COR-L47 (cell line): ENCODE measurements around the gene KRTAP1-3.
"Not testable (repeated sequence)": the region's sequence is repeated elsewhere in the genome, so short reads cannot be mapped to it uniquely, and the experiment has no call there.

Source experiments
- DNase-seq: peaks from one replicate; lab custom pipeline; 2025; lab: John Stamatoyannopoulos, UW

The KRTAP1-3 gene

GRCh38 chr17:41009936-41010335, 24.7 kb downstream of the KRTAP1-3 start:
- DNase-seq: no peak

DNA sequence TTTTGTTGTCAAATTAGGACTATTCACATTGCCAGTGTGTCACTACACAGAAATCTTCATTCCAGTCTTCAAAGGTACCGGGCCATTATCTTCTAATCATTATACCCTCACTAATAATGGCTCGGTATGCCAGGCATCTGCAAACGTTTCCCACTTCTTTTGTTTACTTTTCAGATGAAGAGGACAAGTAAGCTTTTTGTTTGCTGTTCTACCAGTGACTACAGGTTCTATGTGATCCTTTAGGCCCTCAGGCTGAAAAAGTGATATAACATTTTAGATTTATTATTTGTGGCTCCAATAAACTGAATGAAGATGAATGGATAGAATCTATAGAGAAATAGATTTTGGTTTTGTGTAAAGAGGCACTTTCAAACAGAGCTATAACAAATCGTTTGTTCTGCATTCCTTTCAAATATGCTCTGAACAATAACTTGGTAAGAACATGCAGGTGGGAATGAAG, 25.3 kb downstream of the KRTAP1-3 start:
- DNase-seq: no peak

DNA sequence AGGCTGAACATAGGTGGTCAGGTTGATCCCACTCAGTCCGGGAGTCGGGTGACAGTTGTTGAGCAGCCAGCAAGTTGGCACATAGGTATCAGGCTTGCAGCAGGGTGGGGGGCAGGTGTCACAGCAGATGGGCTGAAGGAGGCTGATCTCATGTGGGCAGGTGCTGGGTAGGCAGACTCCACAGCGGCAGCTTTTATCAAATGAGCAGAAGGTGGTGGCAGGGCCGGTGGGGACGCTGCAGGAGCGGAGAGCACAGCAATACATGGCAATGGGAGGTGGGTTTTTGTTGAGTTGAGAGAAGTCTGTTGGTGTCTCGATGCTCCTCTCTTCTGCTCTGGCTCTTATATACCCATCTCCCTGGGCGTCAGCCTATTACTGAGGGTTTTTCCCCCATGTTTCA, 25.9 kb downstream of the KRTAP1-3 start, which contains the start of gene KRTAP3-1:
TSS of gene KRTAP3-1 (minus strand) at position 318 of the 400 bp plus-strand sequence. CDS start at position 264, 54 bp downstream.
- DNase-seq: no peak

GRCh38 chr17:41004397-41004796, 30.3 kb downstream of the KRTAP1-3 start:
- DNase-seq: no peak

DNA sequence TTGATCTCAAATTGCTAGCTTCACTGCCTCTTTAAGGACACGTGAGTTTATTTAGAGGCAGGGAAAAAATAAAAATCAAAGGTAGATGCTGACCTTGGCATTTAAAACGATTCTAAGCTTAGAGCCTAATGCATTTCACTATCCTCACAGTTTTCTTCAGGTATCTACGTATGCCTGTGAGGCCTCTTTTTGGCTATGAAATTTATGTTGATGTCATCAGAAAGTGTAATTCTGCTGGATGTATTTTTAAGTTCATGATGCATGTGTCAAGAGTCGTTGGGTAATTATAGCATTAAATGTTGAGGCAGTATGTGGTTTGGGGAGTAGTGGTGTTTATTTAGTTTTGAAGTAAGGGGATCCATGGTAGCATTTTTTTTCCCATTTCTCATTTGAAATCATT, 30.7 kb downstream of the KRTAP1-3 start:
- no peak for DNase-seq

DNA sequence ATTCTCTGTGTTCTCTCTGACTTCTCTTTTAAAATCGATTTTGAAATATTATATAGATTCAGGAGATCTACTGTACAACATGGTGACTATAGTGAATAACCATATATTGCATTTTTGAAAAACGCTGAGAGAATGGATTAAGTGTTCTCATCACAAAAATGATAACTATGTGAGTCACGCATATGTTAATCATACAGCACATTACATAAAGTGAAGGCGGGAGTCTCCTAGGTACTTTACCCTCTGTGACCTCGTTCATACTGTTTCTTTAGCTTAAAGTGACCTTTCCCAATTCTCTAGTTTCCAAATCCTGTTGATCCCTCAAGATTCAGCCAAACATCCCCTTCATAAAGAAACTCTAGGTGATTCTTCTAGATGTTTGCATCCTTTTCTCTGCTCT, 31.9 kb downstream of the KRTAP1-3 start:
- DNase-seq: no peak

- no peak for DNase-seq
These were observed 32.9 kb downstream of the KRTAP1-3 start for GRCh38 chr17:41001795-41002194.

DNA sequence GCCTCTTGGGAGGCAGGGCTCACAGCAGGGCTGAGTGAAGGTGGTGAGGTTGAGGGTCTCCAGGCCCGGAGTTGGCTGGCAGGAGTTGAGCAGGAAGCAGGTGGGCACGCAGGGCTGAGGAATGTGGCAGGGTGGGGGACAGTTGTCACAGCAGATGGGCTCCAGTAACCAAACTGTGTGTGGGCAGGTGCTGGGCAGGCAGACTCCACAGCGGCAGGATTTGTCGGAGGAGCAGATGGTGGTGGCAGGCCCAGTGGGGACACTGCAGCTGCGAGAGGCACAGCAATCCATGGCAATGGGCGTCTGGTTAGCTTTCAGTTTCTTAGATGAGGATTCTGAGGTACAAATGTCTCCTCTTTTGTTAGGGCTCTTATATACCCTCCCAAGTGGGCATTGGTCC, 35.1 kb downstream of the KRTAP1-3 start, which contains the start of gene KRTAP3-2:
TSS of gene KRTAP3-2 (minus strand) at position 344 of the 400 bp plus-strand sequence. CDS start at position 291, 53 bp downstream.
- DNase-seq: not testable (repeated sequence)

DNA sequence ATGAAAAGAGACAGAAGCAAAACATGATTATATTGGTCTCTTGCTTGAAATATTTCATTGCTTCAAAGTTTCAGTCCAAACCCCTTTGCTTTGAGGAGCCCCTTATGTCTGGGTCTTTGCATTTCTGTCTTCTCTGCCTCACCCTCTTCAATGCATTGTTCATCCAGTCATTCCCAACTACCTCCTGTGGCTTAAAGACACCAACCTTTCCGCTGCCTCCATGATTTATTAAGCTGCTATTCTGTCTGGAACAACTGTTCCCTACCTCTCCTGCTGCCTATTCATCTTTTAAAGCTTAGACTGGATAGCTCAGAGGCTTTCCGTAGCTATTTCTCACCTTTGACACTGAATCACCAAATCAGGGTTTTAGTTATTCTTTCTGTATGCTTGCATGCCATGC, 37.3 kb downstream of the KRTAP1-3 start:
- DNase-seq: no peak

DNA sequence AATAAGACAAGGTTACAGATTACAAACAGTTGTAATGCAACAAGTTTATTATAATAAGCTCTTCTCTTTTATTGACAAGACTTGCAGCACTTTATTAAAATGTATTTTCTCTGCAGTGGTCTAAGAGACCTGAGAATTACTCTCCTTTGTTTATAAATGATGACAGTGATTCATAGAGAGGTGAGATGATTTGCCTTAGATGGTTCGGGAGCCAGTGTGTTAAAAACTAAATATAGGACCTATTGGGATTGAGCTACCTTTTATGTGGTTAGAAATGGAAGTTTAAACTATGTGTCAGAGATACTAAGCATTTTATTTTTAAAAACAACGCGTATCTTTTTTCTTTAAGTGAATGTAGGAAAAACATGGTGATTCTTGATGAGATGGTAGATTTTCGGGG, 37.8 kb downstream of the KRTAP1-3 start:
- DNase-seq: no peak

GRCh38 chr17:40995116-40995515, 39.6 kb downstream of the KRTAP1-3 start:
- DNase-seq: no peak

GRCh38 chr17:40993839-40994238, 40.8 kb downstream of the KRTAP1-3 start, which contains the start of gene KRTAP3-3:
Gene KRTAP3-3 (minus strand): TSS chr17:40994164. CDS start chr17:40994097, 67 bp downstream.
- DNase-seq: no peak

- no peak for DNase-seq
These were observed 41.6 kb downstream of the KRTAP1-3 start for GRCh38 chr17:40993084-40993483.

DNA sequence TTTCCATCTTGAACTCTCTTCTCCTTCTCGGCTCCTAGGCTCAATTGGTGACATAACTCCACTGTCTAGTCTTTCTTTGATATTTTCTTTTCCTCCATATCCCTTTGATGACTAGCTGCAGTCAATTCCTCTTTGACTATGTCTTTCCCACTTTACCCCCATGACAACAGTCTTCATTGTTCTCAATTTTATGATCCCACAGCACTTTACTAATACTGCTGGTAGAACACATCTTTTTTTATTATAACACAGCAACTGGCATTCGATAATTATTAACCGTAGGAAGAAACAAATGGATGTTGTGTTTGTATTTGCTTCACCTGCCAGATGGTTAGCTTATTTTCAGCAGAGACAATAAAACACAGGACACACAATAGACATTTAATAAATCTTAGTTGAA, 42.0 kb downstream of the KRTAP1-3 start:
- DNase-seq: no peak

GRCh38 chr17:40986920-40987319, 47.8 kb downstream of the KRTAP1-3 start:
- no peak for DNase-seq

DNA sequence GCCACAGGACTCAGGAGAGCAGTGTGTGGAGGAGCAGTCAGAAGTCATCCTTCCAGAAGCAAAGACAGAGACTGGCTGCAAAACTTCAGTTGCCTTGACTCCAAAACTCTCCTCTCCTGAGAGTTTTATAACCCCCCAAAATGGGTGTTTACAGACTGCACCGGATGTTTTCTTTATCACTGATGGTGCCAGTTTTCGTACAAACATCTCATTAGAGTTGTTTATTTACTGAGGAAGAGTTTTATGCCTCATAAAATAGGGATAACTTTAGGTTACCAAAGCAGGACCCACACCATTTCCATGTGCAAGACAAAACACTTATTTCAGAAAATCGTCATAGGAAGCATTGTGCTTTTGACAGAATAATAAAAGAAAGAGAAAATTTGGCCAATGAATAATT, 50.4 kb downstream of the KRTAP1-3 start, which contains the start of gene KRT40:
TSS of gene KRT40 (minus strand) at position 101 of the 400 bp plus-strand sequence. CDS start at position 48, 53 bp downstream.
- DNase-seq: no peak
